ENCODE data around the gene MYL12B. TPM values are rescaled to one million over a fixed set of nuclear protein-coding genes. Genes with fewer than 3 reads are reported as not detected.
"Not testable (repeated sequence)": the region's sequence is repeated elsewhere in the genome, so short reads cannot be mapped to it uniquely, and the experiment has no call there.

The MYL12B gene
- total RNA-seq, 2 donors from 2014 or later = 243 to 267 TPM

DNA sequence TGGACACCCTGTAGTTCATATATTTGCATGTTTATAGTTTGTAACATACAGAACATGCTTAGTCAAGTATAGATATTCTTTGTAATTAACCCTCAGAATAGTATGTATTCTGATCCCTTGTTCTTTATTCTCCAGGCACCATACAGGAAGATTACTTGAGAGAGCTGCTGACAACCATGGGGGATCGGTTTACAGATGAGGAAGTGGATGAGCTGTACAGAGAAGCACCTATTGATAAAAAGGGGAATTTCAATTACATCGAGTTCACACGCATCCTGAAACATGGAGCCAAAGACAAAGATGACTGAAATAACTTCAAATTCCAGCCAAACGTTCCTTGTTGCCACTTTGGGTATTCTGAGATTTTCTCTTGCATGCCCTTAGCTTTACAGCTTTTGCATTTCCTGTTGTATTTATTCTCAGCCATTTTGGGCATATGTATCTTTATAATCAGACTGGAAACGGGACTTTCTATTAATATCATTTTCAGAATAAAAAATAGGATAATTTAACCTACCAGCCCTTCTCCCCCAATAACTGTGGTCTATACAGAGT lies 6.2 kb upstream of the MYL12B start:
- intact Hi-C loops (cut with DNase I) = no loop called here
- DNase-seq (ENCODE audit: low spot score) = no peak

DNA sequence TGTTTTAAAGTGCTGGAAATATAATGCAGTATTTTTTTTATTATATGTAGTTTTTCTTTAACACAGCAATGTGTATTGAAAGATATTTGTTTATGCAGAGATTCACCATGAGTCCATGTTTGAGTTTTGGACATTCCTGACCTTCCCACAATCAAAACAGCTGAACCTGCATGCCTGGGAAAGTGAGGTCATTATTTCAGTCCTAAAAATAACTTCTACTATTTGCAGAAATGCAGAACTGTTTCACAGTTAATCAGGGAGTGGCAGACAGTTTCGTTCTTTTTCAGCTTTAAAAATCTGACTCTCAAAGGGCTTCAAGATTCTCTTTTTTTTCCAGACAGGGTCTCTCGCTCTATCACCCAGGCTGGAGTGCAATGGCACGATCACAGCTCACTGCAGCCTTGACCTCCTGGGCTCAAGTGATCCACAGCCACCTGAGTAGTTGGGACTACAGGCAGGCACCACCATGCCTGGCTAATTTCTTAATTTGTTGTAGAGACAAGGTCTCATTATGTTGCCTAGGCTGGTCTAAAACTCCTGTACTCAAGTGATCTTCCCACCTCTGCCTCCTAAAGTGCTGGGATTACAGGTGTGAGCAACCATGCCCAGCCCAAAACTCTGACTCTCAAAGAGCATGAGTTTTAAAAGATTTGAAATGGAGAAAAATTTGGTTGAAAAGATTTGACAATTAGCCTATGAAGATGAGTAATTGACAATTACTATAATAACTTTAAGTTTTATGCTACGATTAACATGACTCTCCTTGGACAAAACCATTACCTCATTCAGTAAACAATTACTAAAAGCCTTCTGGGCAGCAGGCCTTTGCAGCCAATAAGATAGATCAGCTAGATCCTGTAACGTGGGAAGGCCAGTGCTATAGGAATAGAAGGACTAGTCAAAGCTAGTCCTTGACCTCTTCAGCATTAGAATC lies 5.0 kb upstream of the MYL12B start:
- intact Hi-C loops (cut with DNase I) = no loop called here
- DNase-seq (ENCODE audit: low spot score) = no peak

DNA sequence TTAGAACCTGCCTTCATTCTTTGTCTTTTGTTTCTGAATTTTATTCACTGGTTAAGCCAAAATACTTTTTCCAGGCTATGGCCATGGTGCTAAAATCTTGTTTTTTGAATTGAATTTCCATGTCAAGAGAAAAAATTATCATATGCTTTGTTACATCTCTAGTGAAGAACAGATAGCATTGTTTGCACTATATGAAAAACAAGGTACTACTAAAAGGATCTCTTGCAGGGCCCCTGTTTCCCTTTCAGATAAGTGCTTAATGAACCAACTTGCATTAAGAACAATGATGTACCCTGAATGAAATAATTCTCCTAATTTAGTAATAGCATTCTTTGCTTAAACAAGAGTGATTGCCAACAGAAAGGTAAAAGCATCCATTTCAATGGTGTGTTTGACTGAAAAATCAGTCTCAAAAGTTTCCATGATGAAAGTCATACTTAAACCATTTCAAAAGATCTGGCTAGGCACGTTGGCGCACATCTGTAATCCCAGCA lies 4.3 kb upstream of the MYL12B start:
- intact Hi-C loops (cut with DNase I) = no loop called here
- DNase-seq (ENCODE audit: low spot score) = no peak

DNA sequence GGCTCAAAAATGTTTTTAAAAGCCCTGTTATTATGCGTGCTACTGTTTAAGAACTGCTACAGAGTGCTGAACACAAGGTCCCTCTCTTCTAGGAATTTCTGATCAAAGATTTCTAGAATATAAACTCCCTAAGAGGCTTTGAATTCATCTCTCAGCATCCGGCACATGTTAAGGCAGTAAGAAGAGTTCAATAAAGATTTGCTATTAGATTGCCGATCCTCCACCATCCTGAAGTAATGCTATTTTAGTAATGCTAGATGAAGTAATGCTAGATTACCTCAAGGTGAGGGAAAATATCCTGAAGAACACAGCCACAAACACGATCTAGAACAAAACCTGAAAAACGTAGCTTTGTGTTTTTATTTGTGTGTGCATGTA lies 949 bp upstream of the MYL12B start:
- intact Hi-C loops (cut with DNase I) = loop anchor here in 1 of 2 donors (5.0 to 10.0 kb wide), 2 partner anchors 191 to 334 kb away; partner anchors contain the start of gene TGIF1

DNA sequence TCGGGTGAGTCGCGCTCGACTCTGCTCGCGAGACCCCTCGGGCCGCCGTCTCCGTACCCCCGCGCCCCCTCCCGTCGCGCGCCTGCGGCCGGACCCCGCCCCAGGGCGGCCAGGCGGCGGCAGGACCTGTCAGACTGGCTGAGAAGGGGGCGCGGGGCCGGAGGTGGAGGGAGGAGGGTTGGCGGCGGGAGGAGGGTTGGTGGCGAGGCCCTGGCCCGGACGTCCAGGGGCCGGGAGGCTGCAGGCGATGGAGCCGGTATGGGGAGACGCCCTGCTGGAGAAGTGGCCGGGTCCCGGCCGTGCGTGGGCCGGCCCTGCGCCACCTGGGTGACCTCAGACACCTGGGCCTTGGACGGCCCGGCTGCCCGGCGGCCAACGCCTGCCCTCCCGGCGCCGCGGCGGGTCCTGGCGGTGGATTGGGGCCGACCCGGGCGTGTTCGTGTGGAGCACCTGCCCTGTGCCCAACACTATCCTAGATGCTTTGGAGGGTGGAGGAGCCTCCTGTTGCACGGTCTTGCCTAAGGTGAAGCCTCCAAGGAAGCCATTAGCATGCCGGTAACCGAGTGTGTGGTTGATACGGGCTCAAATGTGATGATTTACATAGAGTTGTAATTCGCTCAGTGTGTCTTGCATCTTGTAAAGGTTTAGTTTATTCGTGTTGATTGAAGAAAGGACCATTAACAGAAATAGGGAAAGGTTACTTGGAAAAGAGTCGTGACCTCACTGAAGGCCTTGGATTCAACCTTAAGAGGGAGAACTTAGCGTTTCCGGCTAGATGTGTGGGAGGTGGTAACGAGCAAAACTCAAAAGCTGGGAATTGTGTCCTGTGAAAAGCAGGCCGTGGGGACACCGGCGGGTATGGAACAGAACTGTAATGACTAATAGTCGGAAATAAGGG lies 550 bp downstream of the MYL12B start:
- DNase-seq (ENCODE audit: low spot score) = no peak
- intact Hi-C loops (cut with DNase I) = loop anchor here in 1 of 2 donors (5.0 to 10.0 kb wide), 2 partner anchors 190 to 332 kb away; partner anchors contain the start of gene TGIF1

More for the DNA sequence above, 949 bp upstream of the MYL12B start:
- no peak for DNase-seq (ENCODE audit: low spot score)

DNA sequence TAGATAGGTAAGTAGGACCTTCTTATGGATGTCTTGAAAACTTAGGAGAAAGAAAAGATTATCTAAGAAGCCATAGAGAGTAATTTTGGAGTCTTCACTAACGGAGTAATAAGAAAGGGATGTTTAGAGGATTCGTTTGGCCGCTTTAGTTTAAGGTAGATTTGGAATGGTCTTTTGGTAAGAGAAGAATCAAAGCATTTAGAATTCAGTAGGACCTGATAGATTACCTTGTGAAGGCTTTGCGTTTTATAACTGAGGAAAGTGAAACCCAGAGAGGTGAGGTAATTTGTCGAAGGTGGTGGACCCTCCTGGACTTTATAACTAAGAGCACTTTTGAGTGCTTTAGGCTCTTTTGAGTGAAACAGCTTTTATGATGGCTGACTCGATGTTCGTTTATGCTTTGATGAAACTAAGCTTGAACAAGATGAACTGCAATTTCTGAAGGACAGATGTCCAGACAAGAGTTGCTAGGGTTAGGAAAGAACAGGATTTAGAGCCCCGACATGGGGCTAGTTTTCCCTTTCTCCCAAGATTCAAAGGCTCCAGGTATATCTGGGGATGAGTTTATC lies 1.3 kb downstream of the MYL12B start:
- DNase-seq (ENCODE audit: low spot score) = no peak
- intact Hi-C loops (cut with DNase I) = loop anchor here in 1 of 2 donors (5.0 to 10.0 kb wide), 2 partner anchors 189 to 332 kb away; partner anchors contain the start of gene TGIF1

DNA sequence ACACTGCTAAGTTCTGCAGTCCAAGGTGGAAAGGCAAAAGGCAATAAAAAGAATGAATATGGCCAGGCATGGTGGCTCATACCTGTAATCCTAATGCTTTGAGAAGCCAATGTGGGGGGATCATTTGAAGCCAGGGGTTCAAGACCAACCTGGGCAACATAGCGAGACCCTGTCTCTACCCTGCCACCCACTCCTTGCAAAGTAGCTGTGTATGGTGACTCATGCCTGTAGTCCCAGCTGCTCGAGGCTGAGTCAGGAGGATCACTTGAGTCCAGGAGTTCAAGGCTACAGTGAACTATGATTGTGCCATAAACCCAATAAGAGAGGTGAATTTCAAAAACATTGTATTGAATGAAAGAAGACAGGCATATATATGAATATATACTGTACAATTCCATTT lies 2.4 kb downstream of the MYL12B start:
- no peak for DNase-seq (ENCODE audit: low spot score)
- intact Hi-C loops (cut with DNase I) = loop anchor here in 1 of 2 donors (5.0 to 10.0 kb wide), 2 partner anchors 188 to 330 kb away; partner anchors contain the start of gene TGIF1

DNA sequence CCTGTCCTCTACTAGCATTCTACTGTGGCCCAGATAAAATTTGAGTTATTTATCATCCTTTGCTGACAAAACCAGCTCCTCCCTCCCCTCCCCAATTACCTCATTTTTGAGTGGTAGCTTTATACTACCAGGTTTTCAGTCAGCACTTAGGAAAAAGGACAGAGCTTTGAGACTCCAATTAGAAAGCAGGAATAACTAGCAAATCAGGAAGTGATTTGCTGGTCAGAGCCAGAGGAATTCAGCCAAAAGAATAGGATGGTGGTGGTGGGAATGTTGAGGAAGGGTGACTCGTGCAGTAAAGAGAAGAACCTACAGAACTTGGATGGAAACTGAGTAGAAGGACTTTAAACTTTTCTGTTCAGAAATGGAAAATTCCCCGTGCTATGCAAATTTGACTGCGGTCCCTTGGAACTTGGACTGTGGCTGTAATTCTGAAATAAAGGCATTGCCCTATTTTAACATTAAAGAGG lies 3.7 kb downstream of the MYL12B start:
- no peak for DNase-seq (ENCODE audit: low spot score)
- intact Hi-C loops (cut with DNase I) = loop anchor here in 1 of 2 donors (10.0 kb wide), 1 partner anchor 329 kb away; no protein-coding TSS in a partner anchor

DNA sequence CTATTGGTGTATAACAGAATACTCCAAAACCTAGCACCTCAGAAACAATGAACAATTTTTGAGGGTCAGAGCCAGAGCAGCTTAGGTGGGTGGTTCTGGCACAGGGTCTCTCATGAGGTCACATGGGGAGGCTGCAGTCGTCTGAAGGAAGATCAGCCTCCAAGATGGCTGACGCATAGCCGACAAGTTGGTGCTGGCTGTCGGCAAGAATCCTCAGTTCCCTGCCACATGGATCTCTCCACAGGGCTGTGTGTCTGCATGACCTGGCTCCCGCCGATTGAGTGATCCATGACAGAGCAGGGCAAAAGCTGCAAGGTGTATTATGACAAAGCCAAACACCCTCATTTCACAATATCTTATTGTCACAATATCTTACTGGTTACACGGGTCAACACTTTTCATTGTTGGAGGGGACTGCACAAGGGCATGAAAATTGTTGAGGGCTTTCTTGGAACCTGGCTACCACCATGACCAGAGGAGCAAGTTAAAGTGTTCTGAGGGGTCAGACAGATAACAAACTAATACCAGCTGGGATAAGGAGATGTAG lies 4.2 kb downstream of the MYL12B start:
- intact Hi-C loops (cut with DNase I) = loop anchor here in 1 of 2 donors (10.0 kb wide), 1 partner anchor 329 kb away; no protein-coding TSS in a partner anchor
- DNase-seq (ENCODE audit: low spot score) = no peak

DNA sequence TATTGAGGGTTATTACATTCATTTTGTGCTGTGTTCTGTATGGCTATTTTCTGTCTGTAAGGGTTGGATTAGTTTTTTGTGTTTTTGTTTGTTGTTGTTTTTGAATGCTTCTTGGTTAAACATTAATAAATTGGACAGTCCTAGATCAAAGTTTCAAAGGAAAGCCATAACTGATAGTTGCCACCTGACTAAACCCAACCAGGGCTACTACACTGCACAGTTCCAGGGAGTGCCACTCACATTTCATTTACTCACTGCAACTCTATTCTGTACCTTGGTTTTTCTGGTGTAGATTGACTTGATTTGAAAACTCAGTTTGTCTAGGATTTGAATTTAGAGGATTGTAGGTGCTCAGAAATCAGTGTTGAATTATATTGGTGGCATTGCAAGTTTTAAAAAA lies 6.4 kb downstream of the MYL12B start:
- intact Hi-C loops (cut with DNase I) = loop anchor here in 1 of 2 donors (10.0 kb wide), 1 partner anchor 326 kb away; no protein-coding TSS in a partner anchor
- DNase-seq (ENCODE audit: low spot score) = no peak

DNA sequence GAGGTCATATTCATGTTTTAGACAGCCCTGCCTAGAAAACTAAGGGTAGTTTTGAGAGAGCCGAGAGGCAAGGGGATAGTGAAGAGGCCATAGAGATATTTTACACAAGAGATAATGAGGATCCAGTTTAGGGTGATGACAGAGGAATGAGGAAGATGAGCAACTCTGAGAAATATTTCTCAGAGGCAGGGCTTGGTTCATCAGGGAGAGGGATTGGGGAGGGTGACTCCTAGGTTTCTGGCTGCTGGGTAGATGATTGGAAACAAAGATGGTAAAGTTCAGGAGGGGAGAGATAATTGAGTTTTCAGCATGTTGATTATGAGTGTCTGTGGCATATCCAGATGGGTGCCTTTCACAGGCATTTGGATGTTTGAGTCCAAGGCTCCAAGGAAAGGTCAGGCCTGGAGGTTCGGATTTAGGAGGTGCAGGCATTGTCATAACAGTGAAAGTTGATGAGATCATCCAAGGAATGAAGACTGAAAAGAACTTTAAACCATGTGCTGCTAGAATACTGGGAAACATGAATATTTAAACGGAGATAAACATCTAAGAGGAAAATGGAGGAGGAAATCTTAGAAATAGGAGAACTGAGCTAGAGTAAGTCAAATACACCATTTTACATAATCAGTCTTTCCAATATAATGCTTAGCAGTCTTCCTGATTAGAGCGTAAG lies 7.4 kb downstream of the MYL12B start:
- intact Hi-C loops (cut with DNase I) = loop anchor here in 1 of 2 donors (10.0 kb wide), 1 partner anchor 325 kb away; no protein-coding TSS in a partner anchor

DNA sequence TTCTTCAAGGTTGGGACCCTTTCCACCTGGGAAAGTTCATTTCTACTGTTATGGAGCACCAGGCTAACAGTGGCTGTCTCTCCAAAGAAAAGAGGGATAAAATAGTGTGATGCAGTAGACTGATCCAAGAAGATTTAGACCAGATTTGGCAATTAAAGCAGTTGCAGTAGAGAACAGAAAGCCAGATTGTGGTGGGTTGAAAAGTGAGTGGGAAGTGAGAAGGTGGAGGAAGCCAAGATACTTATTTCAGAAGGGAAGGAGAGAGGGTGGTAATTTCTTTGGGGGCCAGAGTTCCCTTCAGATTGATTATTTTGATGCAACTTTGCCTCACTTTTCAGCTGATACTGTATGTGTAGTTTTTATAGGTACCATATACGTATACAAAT lies 8.0 kb downstream of the MYL12B start:
- DNase-seq (ENCODE audit: low spot score) = no peak
- intact Hi-C loops (cut with DNase I) = loop anchor here in 1 of 2 donors (10.0 kb wide), 1 partner anchor 325 kb away; no protein-coding TSS in a partner anchor

More for the DNA sequence above, 7.4 kb downstream of the MYL12B start:
- no peak for DNase-seq (ENCODE audit: low spot score)

DNA sequence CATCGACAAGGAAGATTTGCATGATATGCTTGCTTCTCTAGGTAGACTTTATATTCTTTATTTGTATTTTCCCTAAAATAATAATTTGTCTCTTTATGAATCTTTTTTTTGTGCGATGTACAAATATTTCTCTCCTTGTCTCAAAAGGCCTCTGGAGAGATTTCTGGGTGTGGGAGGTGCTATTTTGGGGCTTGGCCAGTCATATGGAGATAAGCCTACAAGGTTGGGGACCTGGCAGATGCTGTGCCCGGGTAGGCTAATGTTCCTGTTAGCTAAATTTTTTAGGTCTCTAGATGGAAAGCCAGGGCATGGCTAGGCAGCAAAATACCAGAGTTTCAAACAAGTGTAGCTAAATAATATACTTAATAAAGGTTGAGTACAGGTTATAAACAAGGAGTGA lies 11.1 kb downstream of the MYL12B start:
- intact Hi-C loops (cut with DNase I) = no loop called here
- DNase-seq (ENCODE audit: low spot score) = no peak

DNA sequence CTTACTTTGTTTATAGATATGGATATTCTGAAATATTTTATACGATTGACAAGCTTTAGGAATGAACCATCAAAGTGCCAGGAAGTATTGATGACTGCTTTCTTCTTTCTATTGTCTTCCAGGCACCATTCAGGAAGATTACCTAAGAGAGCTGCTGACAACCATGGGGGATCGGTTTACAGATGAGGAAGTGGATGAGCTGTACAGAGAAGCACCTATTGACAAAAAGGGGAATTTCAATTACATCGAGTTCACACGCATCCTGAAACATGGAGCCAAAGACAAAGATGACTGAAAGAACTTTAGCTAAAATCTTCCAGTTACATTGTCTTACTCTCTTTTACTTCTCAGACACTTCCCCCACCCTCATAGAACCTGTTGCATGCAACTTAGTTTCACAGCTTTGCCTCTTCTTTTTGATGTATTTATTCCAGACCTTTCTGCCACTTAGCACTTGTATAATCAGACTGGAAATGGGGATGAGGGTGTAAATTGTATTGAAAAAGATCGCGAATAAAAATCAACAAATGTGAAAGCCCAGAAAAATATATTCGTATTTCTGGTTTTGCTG lies 15.8 kb downstream of the MYL12B start:
- DNase-seq (ENCODE audit: low spot score); intact Hi-C loops (cut with DNase I): not testable (repeated sequence)

DNA sequence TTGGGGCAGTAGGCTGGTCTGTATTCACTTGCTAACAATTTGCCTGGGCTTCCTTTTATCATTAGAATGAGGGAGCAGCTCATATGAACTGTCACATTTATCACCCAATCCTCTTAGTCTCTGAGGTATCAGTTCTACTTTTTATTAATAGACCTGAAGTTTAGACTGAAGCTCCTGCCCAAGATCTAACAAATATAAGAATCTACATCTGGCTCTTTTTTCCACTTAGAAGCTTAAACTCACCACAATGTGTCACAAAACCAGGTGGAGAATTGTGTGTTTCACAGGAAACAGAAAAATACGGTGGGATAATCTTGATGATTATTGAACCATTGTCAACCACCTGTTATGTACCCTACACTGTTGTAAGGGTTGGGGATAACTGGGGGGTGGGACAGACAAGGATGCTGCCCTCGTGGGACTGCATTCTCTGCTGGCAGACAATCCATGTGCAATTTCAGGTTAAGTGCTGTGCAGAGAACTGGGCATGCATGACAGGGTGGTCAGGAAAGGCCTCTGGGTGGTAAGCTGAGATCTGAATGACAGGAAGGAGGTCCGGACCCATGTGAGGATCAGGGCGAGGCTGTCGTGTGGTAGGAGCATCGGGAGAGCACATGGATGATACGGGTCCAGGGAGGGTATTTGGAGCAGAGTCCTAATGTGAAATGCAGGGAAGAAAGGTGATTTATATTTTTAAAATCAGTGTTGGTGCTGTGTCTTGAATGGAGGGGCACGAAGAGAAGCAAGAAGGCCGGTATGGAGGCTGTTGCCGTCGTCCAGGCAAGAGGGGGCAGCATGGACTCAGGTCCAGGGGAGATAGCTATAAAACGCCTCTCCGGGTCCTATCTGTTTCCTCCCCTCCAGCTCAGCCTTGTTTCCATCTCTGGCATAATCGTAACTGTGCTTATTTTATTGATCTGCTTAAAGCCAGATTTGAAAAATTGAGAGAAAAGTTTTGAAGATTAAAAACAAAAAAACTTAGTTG lies 17.6 kb downstream of the MYL12B start:
- intact Hi-C loops (cut with DNase I) = loop anchor here (2.0 to 10.0 kb wide), 3 partner anchors 305 to 383 kb away; no protein-coding TSS in a partner anchor

More for the DNA sequence above, 17.6 kb downstream of the MYL12B start:
- DNase-seq (ENCODE audit: low spot score) = no peak

Data from posterior vena cava (tissue), 2 donors.